ENCODE data around the gene CNR2. TPM values are rescaled to one million over a fixed set of nuclear protein-coding genes. Genes with fewer than 3 reads are reported as not detected.

The CNR2 gene
- total RNA-seq, 1 donor from 2014 or later: not detected

DNA sequence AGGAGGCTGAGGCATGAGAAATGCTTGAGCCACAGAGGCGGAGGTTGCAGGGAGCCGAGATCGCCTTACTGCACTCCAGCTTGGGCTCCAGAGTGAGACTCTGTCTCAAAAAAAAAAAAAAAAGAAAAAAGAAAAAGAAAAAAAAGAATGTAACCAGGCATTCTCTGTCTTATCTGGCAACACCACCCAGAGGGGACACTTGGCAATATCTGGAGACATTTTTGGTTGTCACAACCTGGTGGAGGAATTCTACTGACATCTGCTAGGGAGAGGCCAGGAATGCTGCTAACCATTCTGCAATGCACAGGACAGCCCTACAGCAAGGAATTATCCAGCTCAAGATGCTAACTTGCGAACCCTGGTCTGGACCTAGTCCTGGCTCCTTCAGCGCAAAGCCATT lies 2.3 kb upstream of the CNR2 start:
- Mint-ChIP-seq H3K27me3 (ENCODE audit: unreplicated experiment) (no peaks in the 10 kb centered on the region), H3K4me1 (ENCODE audit: unreplicated experiment) (peaks cover 12% of the 10 kb centered on the region)
- TF ChIP-seq, protein P1, sequence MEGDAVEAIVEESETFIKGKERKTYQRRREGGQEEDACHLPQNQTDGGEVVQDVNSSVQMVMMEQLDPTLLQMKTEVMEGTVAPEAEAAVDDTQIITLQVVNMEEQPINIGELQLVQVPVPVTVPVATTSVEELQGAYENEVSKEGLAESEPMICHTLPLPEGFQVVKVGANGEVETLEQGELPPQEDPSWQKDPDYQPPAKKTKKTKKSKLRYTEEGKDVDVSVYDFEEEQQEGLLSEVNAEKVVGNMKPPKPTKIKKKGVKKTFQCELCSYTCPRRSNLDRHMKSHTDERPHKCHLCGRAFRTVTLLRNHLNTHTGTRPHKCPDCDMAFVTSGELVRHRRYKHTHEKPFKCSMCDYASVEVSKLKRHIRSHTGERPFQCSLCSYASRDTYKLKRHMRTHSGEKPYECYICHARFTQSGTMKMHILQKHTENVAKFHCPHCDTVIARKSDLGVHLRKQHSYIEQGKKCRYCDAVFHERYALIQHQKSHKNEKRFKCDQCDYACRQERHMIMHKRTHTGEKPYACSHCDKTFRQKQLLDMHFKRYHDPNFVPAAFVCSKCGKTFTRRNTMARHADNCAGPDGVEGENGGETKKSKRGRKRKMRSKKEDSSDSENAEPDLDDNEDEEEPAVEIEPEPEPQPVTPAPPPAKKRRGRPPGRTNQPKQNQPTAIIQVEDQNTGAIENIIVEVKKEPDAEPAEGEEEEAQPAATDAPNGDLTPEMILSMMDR (IDR thresholded peaks at IDR 0.05; ENCODE audit: unreplicated experiment): no peak

DNA sequence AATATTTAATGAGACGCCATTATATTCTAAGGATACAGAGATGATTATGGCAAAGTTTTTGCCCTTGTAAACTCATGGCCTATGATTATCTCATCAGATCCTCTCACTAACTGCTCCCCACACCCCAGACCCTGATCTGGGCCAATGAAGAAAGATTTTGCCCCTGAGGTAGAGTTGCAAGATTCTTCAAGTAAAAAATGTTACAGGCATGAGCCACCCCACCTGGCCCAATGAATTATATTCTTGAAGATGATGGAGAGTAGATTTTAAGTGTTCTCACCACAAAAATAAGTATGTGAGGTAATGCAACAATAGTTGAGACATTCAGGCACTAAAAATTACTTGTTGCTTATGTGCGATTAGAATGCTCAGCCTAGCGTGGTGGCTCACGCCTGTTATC lies 1.8 kb upstream of the CNR2 start:
- no peaks in the 10 kb centered on the region for H3K36me3 Mint-ChIP-seq (ENCODE audit: low read depth, unreplicated experiment)
- no peak overlapping the region for H3K4me3 Mint-ChIP-seq (ENCODE audit: unreplicated experiment)
- no peaks in the 10 kb centered on the region for H3K27me3 Mint-ChIP-seq (ENCODE audit: unreplicated experiment)
- TF ChIP-seq, protein P1 (IDR thresholded peaks at IDR 0.05; ENCODE audit: unreplicated experiment): no peak
- peaks cover 12% of the 10 kb centered on the region for H3K4me1 Mint-ChIP-seq (ENCODE audit: unreplicated experiment)
- H3K9me3 Mint-ChIP-seq (ENCODE audit: unreplicated experiment): no peaks in the 10 kb centered on the region
- H3K27ac Mint-ChIP-seq (ENCODE audit: unreplicated experiment): no peak overlapping the region
- DNase-seq (ENCODE audit: low spot score): no peak

More for the DNA sequence above, 2.3 kb upstream of the CNR2 start:
- Mint-ChIP-seq H3K4me3 (ENCODE audit: unreplicated experiment) (no peak overlapping the region), H3K27ac (ENCODE audit: unreplicated experiment) (no peak overlapping the region), H3K36me3 (ENCODE audit: low read depth, unreplicated experiment) (no peaks in the 10 kb centered on the region), H3K9me3 (ENCODE audit: unreplicated experiment) (no peaks in the 10 kb centered on the region)
- no peak for DNase-seq (ENCODE audit: low spot score)

DNA sequence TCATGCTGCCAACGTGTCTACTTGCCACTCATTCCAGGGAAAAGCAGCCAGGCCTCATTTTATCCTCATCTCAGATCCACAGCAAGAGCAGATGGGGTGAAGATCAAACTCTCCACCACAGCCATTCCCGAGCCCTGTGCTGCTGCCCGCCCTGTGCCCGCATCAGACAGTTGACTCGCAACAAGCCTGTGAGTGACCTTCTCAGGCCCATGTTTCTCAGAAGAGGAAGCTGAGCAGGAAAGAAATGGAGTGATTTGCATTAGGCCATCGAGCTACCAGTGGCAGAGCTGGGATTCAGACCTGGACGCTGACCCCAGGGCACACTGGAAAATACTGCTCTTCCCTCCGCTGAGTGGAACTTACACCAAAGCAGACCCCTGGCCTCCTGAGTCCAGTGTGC lies 1.2 kb downstream of the CNR2 start:
- no peaks in the 10 kb centered on the region for H3K9me3 Mint-ChIP-seq (ENCODE audit: unreplicated experiment)
- H3K4me1 Mint-ChIP-seq (ENCODE audit: unreplicated experiment): peaks cover 16% of the 10 kb centered on the region
- no peak overlapping the region for H3K27ac Mint-ChIP-seq (ENCODE audit: unreplicated experiment)
- no peaks in the 10 kb centered on the region for H3K36me3 Mint-ChIP-seq (ENCODE audit: low read depth, unreplicated experiment)
- no peak for DNase-seq (ENCODE audit: low spot score)
- H3K4me3 Mint-ChIP-seq (ENCODE audit: unreplicated experiment): no peak overlapping the region
- H3K27me3 Mint-ChIP-seq (ENCODE audit: unreplicated experiment): no peaks in the 10 kb centered on the region
- TF ChIP-seq, protein P1 (IDR thresholded peaks at IDR 0.05; ENCODE audit: unreplicated experiment): no peak

DNA sequence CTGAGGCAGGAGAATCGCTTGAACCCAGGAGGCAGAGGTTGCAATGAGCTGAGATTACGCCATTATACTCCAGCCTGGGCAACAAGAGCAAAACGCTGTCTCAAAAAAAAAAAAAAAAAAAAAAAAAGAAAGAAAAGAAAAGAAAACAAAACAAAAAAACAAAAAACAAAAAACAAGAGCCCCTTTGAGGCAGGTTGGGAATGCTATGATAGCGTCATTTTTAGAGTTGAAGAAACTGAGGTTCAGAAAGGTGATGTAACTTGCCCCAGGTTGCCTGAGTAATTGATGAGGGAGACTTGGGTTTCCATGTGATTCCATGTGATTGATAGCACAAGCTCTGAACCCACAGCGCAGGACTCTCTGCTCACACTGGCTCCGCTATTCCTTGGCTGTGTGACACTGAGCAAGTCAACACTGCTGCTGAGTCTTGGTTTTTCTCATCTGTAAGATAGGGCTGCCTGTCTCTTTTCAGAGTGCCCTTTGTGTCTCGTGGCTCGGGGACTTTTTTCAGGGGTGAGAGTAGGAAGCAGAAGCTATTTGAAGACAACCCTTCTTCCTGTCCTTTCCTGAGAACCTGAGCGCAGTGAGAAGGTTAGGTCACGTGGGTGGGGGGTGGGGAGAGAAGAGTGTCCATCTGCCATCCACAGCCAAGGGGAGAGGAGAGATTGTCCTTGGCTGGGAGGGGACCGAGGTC lies 2.5 kb downstream of the CNR2 start:
- Mint-ChIP-seq H3K4me3 (ENCODE audit: unreplicated experiment) (no peak overlapping the region), H3K4me1 (ENCODE audit: unreplicated experiment) (peaks cover 11% of the 10 kb centered on the region), H3K36me3 (ENCODE audit: low read depth, unreplicated experiment) (no peaks in the 10 kb centered on the region), H3K27me3 (ENCODE audit: unreplicated experiment) (no peaks in the 10 kb centered on the region), H3K9me3 (ENCODE audit: unreplicated experiment) (no peaks in the 10 kb centered on the region), H3K27ac (ENCODE audit: unreplicated experiment) (no peak overlapping the region)
- TF ChIP-seq, protein P1 (IDR thresholded peaks at IDR 0.05; ENCODE audit: unreplicated experiment): no peak
- DNase-seq (ENCODE audit: low spot score): no peak

DNA sequence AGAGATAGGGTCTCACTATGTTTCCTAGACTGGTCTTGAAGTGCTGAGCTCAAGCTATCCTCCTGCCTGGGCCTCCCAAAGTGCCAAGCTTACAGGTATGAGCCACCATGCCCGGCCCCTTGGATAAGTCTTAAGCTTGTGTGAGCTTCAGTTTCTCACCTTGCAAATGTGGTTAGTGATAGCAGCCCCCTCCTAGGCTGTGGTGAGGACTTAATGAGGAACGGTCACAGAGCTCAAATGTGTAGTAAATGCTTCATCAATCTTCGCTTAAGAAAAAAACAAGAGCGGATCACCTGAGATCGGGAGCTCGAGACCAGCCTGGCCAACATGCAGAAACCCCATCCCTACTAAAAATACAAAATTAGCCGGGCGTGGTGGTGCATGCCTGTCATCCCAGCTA lies 3.0 kb downstream of the CNR2 start:
- DNase-seq (ENCODE audit: low spot score): no peak
- Mint-ChIP-seq H3K27me3 (ENCODE audit: unreplicated experiment) (no peaks in the 10 kb centered on the region), H3K4me3 (ENCODE audit: unreplicated experiment) (no peak overlapping the region), H3K4me1 (ENCODE audit: unreplicated experiment) (peaks cover 11% of the 10 kb centered on the region), H3K27ac (ENCODE audit: unreplicated experiment) (no peak overlapping the region), H3K9me3 (ENCODE audit: unreplicated experiment) (no peaks in the 10 kb centered on the region), H3K36me3 (ENCODE audit: low read depth, unreplicated experiment) (no peaks in the 10 kb centered on the region)
- TF ChIP-seq, protein P1 (IDR thresholded peaks at IDR 0.05; ENCODE audit: unreplicated experiment): no peak
